KOPT-K1 (cell line): ENCODE data around the gene LHX8.
"Not testable (repeated sequence)": the region's sequence is repeated elsewhere in the genome, so short reads cannot be mapped to it uniquely, and the experiment has no call there.

Experiments
- H3K27ac ChIP-seq: fragments of 200-600 bp; sonication (generic); 2 replicates; pipeline ENCODE4 v1.5.1; 2016; ENCODE audit warnings: antibody characterized with exemption, mild to moderate bottlenecking, low read depth, low read length; ENCODE audit not compliant: poor library complexity, severe bottlenecking
- H3K36me3 ChIP-seq: fragments of 200-600 bp; sonication (generic); 2 replicates; pipeline ENCODE4 v1.5.1; 2017; ENCODE audit warnings: antibody characterized with exemption, mild to moderate bottlenecking, low read length, moderate library complexity; ENCODE audit not compliant: insufficient read depth
- H3K9me3 ChIP-seq: fragments of 200-600 bp; sonication (generic); 2 replicates; pipeline ENCODE4 v1.5.1; 2017; ENCODE audit warnings: antibody characterized with exemption, low read length, mild to moderate bottlenecking; ENCODE audit not compliant: insufficient read depth, poor library complexity, severe bottlenecking

Gene LHX8

DNA sequence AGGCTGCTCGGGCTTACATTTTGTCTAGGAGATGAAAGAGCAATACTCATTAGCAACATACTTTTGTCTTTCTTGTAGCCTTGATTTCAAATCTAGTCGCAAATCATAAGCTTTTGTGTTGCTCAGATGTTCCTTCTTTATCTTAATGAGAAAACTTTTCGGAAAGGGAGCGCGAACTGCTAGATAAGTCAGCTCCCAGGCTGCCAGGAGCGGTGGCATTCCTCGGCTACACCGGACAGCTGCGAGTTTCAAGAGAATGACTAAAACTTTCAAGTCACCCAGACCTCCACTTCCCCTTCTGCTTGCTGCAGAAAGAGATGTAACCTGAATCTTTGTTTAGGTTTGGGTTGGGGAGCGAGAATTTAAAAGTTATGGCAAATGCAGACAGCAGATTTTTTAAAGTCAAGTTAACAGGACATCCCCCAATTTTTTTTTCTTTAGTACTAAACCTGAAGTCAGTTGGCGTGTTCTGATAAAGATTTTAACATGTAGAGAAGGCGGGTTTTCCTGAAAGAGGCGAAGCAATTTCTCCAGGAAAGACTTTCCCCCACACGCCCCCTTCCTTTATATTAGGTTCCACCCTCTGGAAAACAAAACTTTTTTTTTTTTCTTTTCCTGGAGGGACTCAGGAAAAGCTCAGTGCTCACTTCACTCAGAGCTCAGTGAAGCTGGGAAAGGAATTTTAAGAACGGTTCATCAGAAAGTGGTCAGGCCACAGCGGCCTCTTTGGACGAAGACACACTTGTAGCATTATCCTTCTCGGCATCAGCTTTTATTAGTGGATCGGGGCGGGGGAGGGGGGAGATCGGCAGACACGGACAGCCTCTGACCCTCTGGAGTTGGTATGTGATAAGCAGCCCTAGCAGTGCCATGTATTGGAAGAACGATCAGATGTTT is at the start of gene LHX8:
Gene LHX8, plus strand, starts transcription at position 639 of the 897 bp plus-strand sequence. CDS start 2,227 bp downstream, outside the sequence.
- H3K9me3 ChIP-seq, result peaks cover 10% of the 10 kb centered on the region
- H3K27ac ChIP-seq, result no peak within 1 kb of the TSS
- H3K36me3 ChIP-seq, result no peaks in the 10 kb centered on the region

DNA sequence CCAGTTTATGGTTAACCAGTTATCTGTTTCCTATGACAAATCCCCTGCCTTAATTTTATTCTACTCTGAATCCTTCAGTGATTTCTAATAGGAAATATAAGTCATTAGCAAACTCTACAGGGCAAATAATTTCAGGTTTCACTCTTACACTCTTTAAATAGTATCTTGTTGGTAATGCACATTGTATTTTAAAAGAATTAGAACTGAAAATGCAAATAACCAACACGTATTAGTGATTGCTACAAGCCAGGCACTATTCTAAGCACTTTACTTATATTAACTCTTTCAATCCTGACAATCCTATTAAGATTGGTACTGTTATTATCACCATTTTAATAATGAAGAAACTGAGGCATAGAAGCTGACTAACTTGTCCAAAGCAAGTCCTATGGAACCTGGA is 48.3 kb upstream of the LHX8 start:
- H3K27ac ChIP-seq, result no peak overlapping the region
- H3K9me3 ChIP-seq, result no peaks in the 10 kb centered on the region
- H3K36me3 ChIP-seq, result no peaks in the 10 kb centered on the region

DNA sequence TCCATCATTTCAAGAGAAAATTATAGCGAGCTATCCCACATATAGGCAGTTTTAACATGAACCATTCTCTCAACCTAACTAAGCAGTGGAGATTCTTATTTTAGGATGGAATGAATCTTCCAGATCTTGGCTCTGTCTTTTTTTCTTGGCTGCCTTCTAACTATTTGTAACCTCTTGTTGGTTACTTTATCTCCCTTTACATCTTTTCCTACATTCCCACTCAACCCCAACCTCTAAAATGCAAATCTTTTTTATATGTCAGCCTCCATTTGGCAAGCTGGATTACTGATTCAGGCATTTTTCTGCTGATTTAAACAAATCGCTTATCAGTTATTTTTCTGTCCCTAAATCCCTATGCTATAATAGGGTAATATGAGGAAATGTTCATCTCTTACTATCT is 46.9 kb upstream of the LHX8 start:
- Histone ChIP-seq H3K9me3 (no peaks in the 10 kb centered on the region), H3K27ac (no peak overlapping the region), H3K36me3 (no peaks in the 10 kb centered on the region)

DNA sequence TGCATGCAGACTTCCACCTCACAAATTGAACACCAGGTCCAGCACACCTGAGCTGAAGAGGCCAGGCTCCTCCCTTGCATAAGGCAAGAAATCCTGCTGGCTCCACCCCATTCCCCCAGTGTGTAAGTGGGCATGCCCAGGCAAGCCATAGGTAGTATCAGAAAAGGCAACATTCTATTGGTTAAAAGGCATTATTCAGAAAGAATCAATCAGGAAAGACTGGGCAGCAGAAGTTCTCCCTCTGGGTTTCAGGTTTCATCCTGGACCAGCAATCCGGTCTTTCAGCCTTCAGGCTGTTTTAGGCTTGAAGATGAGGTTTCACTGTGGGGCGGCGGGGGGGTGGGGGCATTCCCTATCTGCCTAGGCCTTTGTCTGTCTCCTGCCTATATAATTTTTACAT is 42.0 kb upstream of the LHX8 start:
- Histone ChIP-seq H3K36me3 (no peaks in the 10 kb centered on the region), H3K27ac (no peak overlapping the region), H3K9me3 (no peaks in the 10 kb centered on the region)

DNA sequence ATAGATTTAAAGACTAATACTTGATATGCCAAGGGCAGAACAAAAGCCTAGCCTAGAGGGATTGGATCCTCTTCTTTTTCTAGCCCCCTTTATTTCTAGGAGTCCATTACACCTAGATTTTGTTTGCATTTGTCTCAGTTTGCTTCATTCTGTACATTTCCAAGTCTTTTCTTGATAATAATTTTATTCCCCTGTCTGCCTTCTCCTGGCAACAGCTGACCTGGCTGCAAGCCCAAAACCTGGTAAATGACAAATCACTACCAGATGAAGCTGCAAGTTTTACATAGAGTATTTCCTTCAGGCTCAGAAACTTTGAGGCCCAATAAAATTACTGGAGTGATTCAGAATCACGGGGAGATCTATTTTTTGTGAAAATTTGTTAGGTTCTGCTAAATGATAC is 36.5 kb upstream of the LHX8 start:
- Histone ChIP-seq H3K9me3 (no peaks in the 10 kb centered on the region), H3K36me3 (no peaks in the 10 kb centered on the region), H3K27ac (no peak overlapping the region)

DNA sequence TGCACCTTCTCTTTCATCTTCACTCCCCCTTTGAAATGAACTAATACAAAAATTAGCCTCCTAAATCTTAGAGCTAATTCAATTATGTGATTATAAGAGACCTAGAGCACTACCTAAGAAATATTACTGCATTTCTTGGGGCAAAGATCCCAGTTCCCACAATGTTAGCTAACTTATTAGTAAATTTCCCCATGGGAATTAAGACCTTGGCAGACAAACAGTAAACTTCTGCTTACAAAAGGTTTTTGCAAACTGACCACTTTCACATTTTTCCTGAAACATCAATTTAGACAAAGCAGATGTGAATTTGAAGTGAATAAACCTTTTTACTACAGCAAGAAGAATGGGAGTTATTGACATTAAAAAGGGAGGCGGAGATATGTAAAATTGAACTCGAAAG is 34.6 kb upstream of the LHX8 start:
- no peaks in the 10 kb centered on the region for H3K36me3 ChIP-seq
- no peak overlapping the region for H3K27ac ChIP-seq
- no peaks in the 10 kb centered on the region for H3K9me3 ChIP-seq

DNA sequence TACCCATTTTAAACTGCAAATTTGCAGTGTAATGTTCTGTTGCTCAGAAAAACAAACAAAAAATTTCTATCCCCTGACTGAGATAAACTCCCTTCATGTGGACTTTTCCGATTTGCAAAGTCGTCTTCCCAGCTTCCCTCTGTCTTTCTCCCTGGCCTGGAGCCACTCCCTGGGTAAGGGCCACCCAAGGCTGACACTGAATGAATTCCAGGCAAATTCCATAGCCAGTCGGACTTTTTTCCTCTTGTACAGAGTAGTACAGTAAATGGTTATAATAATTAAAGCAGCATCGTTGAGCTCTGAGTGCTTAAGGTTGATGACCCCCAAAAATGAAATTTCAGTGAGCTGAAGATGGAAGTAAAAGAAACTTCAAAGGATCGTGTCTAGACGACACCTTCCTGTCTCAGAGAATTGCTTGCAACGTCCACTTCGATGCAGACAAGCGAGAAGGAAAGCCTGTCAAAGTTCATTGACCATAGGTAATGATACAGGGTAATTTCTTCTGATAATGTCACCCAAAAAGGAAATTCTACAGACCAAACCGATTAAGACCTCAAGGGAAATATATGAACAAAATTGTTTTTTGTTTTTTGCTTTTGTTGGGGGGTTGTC is 33.6 kb upstream of the LHX8 start:
- no peaks in the 10 kb centered on the region for H3K36me3 ChIP-seq
- no peaks in the 10 kb centered on the region for H3K9me3 ChIP-seq
- H3K27ac ChIP-seq, result no peak overlapping the region

DNA sequence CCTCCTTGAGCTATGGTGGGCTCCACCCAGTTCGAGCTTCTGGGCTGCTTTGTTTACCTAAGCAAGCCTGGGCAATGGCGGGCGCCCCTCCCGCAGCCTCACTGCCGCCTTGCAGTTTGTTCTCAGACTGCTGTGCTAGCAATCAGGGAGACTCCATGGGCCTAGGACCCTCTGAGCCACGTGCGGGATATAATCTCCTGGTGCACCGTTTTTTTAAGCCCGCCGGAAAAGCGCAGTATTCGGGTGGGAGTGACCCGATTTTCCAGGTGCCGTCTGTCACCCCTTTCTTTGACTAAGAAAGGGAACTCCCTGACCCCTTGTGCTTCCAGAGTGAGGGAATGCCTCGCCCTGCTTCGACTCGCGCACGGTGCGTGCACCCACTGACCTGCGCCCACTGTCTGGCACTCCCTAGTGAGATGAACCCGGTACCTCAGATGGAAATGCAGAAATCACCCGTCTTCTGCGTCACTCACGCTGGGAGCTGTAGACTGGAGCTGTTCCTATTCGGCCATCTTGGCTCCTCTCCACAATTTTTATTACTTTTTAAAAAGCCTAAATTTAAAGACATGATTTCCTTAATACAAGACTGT is 21.7 kb upstream of the LHX8 start:
- H3K9me3 ChIP-seq, H3K27ac ChIP-seq, H3K36me3 ChIP-seq: not testable (repeated sequence)

DNA sequence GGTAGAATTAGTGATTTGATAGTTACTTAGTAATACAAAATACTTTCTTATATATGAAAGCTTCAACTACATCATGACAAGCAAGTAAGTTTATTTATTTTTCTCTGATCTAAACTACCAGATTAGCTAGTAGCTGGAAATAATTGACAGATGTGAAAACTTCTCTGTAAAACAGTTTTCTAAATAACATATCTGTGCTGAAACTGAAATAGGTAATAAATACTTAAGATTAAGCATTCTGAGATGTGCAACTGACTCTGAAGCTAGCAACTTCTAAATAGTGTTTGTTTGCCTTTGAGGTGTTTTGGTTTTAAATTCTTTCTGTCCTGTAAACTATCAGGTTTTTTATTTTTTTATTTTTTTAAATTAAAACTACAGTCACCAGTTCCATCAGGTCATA is 18.5 kb upstream of the LHX8 start:
- no peaks in the 10 kb centered on the region for H3K36me3 ChIP-seq
- no peaks in the 10 kb centered on the region for H3K9me3 ChIP-seq
- H3K27ac ChIP-seq, result no peak overlapping the region

DNA sequence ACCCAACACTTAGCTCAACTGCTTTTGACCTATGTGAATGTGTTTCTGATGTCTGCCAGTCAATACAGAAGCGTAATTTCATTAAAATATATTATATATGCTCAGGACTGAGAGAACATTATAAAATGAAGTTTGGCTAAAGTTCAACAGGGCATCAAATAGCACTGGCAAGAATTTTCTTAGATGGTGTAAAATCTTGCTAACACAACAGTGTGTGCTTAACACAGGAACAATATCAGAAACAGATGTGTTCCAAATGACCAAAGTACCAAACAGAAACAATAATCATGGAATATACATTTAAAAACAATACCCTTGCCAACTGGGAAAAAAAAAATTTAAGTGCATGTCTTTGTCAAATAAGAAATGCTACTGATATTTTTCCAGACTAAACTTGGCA is 10.4 kb upstream of the LHX8 start:
- no peak overlapping the region for H3K27ac ChIP-seq
- H3K36me3 ChIP-seq, result no peaks in the 10 kb centered on the region
- peaks cover 7% of the 10 kb centered on the region for H3K9me3 ChIP-seq

DNA sequence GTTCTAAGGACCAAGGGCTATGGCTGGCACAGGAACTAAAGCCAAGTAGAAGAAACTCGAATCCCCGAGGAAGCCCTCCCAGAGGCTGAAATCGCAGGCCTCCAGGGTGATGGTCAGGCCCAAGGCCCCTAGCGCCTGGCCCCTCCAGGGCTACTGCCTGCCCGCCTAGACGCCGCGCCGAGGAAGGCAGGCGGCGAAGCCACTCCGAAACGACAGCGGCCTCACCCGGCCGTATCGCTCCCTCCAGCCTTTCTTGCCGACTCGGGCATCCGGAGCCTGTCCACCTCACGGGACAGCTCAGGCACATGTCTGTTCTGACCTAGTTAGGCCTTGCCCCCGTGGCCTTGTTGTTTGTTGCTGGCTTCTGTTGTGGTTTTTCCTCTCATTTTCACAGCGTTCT is 9.7 kb upstream of the LHX8 start:
- H3K36me3 ChIP-seq, result no peaks in the 10 kb centered on the region
- H3K27ac ChIP-seq, result no peak overlapping the region
- H3K9me3 ChIP-seq, result peaks cover 7% of the 10 kb centered on the region

DNA sequence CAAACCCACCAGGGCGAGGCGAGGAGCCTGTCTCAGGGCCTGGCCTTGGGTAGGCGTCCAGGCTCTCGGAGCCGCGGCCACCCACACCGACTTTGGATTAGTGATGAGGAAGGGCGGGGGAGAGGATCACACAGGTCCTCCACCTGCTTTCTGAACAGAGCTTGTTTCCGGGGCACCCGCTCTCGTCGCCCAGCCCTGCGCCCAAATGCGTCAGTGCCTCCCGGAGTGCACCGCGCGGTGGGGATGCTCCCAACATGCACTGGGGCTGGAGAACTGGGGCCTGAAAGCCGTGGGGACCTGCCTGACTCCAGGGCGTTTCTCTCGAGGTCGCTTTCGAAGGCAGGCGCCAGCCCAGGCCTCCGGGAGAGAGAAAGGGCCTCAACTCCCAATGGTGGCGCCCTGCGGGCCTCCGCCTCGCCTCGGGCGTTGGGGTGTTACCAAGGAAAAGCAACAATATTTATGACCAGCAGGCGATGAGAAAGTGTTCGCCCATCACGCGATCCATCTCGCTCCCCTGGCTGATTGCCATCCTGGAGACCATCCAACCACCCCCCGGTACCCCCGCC is 8.9 kb upstream of the LHX8 start:
- H3K9me3 ChIP-seq, result peaks cover 7% of the 10 kb centered on the region
- H3K27ac ChIP-seq, result no peak overlapping the region
- no peaks in the 10 kb centered on the region for H3K36me3 ChIP-seq

DNA sequence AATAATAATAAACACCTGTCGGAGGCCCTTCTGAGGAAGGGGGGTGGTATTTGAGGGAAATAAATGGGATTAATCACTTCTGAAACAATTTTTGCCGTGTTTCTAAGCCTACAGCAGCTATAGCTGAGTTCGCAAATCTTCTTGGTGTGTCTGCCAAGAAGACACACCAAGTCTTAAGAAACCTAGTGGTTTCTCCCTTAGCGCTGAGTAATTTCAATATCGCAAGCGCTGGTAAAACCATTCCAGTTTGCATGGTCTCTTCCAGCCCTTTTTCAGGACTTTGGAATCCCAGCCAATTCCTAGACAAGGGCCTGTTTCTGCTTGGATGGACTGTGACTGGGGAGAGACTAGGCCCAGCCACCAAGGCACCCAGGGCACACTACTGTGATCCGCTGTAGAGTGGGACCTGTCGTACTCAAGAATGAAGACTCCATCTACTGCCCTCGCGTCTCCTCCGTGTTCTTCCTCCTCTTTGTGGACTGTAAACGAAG is 7.5 kb upstream of the LHX8 start:
- H3K27ac ChIP-seq, result no peak overlapping the region
- peaks cover 7% of the 10 kb centered on the region for H3K9me3 ChIP-seq
- H3K36me3 ChIP-seq, result no peaks in the 10 kb centered on the region

DNA sequence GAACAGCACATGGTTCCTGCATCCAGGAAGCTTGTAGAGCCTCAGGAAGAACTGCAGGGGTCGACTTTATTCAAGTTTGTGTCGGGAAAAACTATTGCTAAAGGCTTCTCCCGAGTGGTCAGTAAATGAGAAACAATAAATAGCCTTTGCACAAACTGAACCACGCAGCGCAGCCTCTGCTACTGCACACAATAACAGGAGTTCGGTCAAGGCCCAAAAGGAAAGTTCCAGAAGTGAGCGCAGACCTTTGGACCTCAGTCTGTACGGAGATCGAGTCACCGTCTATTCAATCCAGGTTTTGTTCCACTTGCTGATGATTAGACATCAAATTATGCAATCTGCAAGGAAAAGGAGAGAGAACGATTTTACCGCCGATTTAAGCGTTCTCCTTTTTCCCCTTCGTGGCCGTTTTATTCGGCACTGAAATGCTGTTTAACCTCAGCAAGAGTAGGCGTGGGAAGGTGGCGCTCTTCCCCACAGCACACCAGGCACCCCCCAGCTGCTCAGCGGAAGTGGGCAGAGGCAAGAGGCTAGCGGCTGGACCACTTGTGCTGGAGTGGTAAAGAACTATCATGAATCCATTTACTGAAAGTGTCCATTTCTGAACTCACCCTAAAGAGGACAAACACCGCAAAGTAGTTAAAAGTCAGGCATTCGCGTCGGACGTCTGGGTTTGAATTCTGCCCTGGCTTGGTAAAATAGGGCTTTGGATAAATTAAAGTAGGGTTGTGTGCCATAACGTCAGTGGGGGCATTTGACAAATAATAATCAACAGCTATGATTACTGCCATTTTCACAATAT is 6.1 kb upstream of the LHX8 start:
- Histone ChIP-seq H3K27ac (no peak overlapping the region), H3K9me3 (peaks cover 11% of the 10 kb centered on the region), H3K36me3 (no peaks in the 10 kb centered on the region)

DNA sequence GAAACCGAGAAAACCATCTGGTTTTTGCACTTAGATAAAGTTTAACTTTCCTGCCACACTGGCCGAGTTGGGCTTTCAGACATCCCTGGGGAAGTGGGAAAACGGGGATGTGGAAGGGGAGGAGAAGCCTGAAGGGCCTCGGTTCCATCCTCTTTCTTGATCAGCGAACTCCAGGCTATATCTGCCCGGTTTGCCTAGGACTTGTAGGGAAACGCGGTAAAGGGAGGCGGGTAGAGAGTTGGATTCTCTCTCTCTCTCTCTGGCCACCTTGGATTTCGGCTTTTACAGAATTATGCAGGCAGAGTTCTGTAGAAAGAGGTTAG is 4.6 kb upstream of the LHX8 start:
- Histone ChIP-seq H3K27ac (no peak overlapping the region), H3K9me3 (peaks cover 11% of the 10 kb centered on the region), H3K36me3 (no peaks in the 10 kb centered on the region)
